SU-DHL-6 (cell line): ENCODE data around the gene SIRPD.

Experiments used
- H2AFZ ChIP-seq: fragments of 200-600 bp; sonication (generic); 2 replicates; pipeline ENCODE4 v1.6.1; 2014; ENCODE audit warnings: low read depth, mild to moderate bottlenecking, moderate library complexity, mixed read lengths, antibody characterized with exemption, low read length; ENCODE audit not compliant: severe bottlenecking
- H3F3A ChIP-seq: fragments of 200-600 bp; shearing (Covaris generic); 2 replicates; pipeline ENCODE4 v1.6.0; 2016; ENCODE audit warnings: antibody characterized with exemption, mild to moderate bottlenecking; ENCODE audit not compliant: insufficient read depth
- H3K27ac ChIP-seq: fragments of 200-600 bp; sonication (generic); 2 replicates; pipeline ENCODE4 v1.5.1; 2016; ENCODE audit warnings: low read depth, mild to moderate bottlenecking, low read length, moderate library complexity, mixed read lengths
- H3K27me3 ChIP-seq: fragments of 200-600 bp; sonication (generic), shearing (Covaris generic); 2 replicates; pipeline ENCODE4 v1.6.0; 2014; ENCODE audit warnings: mild to moderate bottlenecking, low read length
- H3K36me3 ChIP-seq: fragments of 200-600 bp; sonication (generic); 2 replicates; pipeline ENCODE4 v1.6.1; 2014; ENCODE audit warnings: mild to moderate bottlenecking, low read length, mixed read lengths
- H3K4me2 ChIP-seq: fragments of 300-600, 200-600 bp; shearing (Covaris generic), sonication (generic); 2 replicates; pipeline ENCODE4 v1.6.0; 2014; ENCODE audit warnings: low read length, low read depth, mild to moderate bottlenecking; ENCODE audit not compliant: poor library complexity, severe bottlenecking
- H3K4me3 ChIP-seq: fragments of 200-600 bp; sonication (generic); 2 replicates; pipeline ENCODE4 v1.5.1; 2014; ENCODE audit warnings: antibody characterized with exemption, low read length, mild to moderate bottlenecking, mixed read lengths; ENCODE audit not compliant: insufficient read depth, poor library complexity, severe bottlenecking
- H3K79me2 ChIP-seq: fragments of 200-600 bp; sonication (generic); 2 replicates; pipeline ENCODE4 v1.6.1; 2014; ENCODE audit warnings: mild to moderate bottlenecking, low read length, moderate library complexity; ENCODE audit not compliant: insufficient read depth
- H3K9ac ChIP-seq: fragments of 200-600 bp; sonication (generic); 2 replicates; pipeline ENCODE4 v1.7.0; 2014; ENCODE audit warnings: mild to moderate bottlenecking, low read length
- H3K9me2 ChIP-seq: fragments of 200-600 bp; sonication (generic); replicated peaks from 2 replicates; pipeline ENCODE4 v1.6.1; 2014; ENCODE audit warnings: low read length; ENCODE audit not compliant: insufficient read depth
- H3K9me3 ChIP-seq: fragments of 200-600 bp; sonication (generic); 2 replicates; pipeline ENCODE4 v1.6.1; 2014; ENCODE audit warnings: low read length, mixed read lengths; ENCODE audit not compliant: insufficient read depth
- H4K20me1 ChIP-seq: fragments of 200-600 bp; sonication (generic); 2 replicates; pipeline ENCODE4 v1.6.1; 2014; ENCODE audit warnings: low read depth, mild to moderate bottlenecking, antibody characterized with exemption, low read length, moderate library complexity, mixed read lengths
- EZH2phosphoT487 ChIP-seq: fragments of 200-600 bp; sonication (generic), shearing (Covaris generic); conservative IDR thresholded peaks from 2 replicates; pipeline ENCODE4 v1.6.1; 2018; ENCODE audit warnings: mild to moderate bottlenecking, antibody characterized with exemption, low read length, moderate library complexity, mixed read lengths
- TF ChIP-seq, protein P1 (sequence below): fragments of 200-600 bp; sonication (generic); IDR thresholded peaks from one replicate; pipeline ENCODE4 v1.5.1; 2017; ENCODE audit warnings: antibody characterized with exemption, mild to moderate bottlenecking, low read length, moderate library complexity; ENCODE audit not compliant: insufficient read depth, poor library complexity, severe bottlenecking

SIRPD gene

GRCh38 chr20:1491281-1491840 is 66.1 kb downstream of the SIRPD start, which contains the start of gene SIRPB2:
SIRPB2 (minus strand) TSS chr20:1491420; CDS start chr20:1491359, 61 bp downstream.
- no peaks in the 10 kb centered on the region for H3K9me2 ChIP-seq
- no peak within 1 kb of the TSS for H3K27ac ChIP-seq
- no peak within 1 kb of the TSS for H2AFZ ChIP-seq
- H3K36me3 ChIP-seq: no peaks in the 10 kb centered on the region
- H3K9ac ChIP-seq: no peak within 1 kb of the TSS
- no peaks in the 10 kb centered on the region for H3K9me3 ChIP-seq
- no peaks in the 10 kb centered on the region for H3F3A ChIP-seq
- H3K27me3 ChIP-seq: no peaks in the 10 kb centered on the region
- no peak within 1 kb of the TSS for H3K4me2 ChIP-seq
- no peak for TF ChIP-seq EZH2phosphoT487
- TF ChIP-seq, protein P1, sequence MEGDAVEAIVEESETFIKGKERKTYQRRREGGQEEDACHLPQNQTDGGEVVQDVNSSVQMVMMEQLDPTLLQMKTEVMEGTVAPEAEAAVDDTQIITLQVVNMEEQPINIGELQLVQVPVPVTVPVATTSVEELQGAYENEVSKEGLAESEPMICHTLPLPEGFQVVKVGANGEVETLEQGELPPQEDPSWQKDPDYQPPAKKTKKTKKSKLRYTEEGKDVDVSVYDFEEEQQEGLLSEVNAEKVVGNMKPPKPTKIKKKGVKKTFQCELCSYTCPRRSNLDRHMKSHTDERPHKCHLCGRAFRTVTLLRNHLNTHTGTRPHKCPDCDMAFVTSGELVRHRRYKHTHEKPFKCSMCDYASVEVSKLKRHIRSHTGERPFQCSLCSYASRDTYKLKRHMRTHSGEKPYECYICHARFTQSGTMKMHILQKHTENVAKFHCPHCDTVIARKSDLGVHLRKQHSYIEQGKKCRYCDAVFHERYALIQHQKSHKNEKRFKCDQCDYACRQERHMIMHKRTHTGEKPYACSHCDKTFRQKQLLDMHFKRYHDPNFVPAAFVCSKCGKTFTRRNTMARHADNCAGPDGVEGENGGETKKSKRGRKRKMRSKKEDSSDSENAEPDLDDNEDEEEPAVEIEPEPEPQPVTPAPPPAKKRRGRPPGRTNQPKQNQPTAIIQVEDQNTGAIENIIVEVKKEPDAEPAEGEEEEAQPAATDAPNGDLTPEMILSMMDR: no peak
- no peaks in the 10 kb centered on the region for H3K79me2 ChIP-seq
- H3K4me3 ChIP-seq: no peak within 1 kb of the TSS
- H4K20me1 ChIP-seq: no peaks in the 10 kb centered on the region

DNA sequence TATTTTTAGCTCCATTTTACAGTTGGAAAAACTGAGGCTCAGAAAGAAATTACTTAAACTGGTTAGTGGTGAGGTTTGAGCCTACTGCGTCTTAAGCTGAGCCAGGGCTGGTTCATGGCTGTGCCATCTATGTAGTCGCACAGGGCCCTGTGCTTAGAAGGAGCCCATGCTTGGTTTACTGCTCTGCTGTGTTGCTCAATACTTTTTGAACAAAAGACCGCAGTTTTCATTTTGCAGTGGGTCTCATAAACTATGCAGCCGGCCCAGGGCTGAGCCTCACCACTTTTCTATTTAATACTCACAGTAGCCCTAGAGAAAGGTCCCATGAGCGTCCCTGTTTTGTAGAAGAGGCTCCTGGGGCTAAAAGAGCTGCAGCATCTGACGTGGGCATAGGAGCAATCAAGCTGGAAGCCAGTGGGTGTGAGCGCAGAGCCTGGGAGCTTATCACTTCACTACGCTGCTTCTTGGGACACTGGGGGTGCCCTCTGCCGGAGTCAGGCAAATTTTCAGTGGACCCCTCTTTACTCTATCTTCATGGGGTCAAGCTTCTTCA is 66.8 kb downstream of the SIRPD start:
- no peaks in the 10 kb centered on the region for H4K20me1 ChIP-seq
- H3K9me3 ChIP-seq: no peaks in the 10 kb centered on the region
- H3K36me3 ChIP-seq: no peaks in the 10 kb centered on the region
- no peak overlapping the region for H2AFZ ChIP-seq
- H3K27ac ChIP-seq: no peak overlapping the region
- no peak overlapping the region for H3K4me3 ChIP-seq
- H3K9ac ChIP-seq: no peak overlapping the region
- H3K27me3 ChIP-seq: no peaks in the 10 kb centered on the region
- H3K4me2 ChIP-seq: no peak overlapping the region
- no peaks in the 10 kb centered on the region for H3F3A ChIP-seq
- H3K79me2 ChIP-seq: no peaks in the 10 kb centered on the region
- TF ChIP-seq EZH2phosphoT487: no peak
- TF ChIP-seq, protein P1: no peak
- H3K9me2 ChIP-seq: no peaks in the 10 kb centered on the region

DNA sequence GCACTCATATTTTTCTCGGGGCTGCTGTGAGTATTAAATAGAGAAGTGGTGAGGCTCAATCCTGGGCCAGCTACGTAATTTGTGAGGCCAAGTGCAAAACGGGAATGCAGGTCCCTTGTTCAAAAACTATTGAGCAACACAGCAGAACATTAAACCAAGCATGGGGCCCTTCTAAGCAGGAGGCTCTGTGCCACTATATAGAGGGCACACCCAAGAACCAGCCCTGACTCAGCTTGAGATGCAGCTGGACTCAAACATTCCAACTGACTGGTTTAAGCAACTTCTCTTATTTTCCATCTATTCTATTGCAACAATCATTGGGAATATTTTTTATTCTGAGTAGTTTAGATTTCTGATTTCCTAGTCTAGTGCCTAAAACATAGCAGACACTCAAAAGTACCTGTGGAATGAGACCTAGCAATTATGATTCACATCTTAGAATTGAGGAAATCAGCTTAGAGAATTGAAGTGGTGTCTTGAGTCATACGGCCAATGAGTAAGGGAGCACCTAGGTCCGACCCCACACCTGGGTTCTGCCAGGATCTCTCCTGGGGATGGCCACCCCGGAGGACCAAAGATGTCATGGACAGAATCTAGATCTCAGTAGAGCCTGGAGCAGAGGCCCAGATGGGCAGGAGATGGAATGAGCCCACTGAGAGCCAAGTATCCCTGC is 67.6 kb downstream of the SIRPD start:
- Histone ChIP-seq H2AFZ (no peak overlapping the region), H3K4me3 (no peak overlapping the region), H3K9ac (no peak overlapping the region), H3K27ac (no peak overlapping the region), H3K9me2 (no peaks in the 10 kb centered on the region), H3K36me3 (no peaks in the 10 kb centered on the region), H3K4me2 (no peak overlapping the region), H3K27me3 (no peaks in the 10 kb centered on the region), H3K79me2 (no peaks in the 10 kb centered on the region), H3F3A (no peaks in the 10 kb centered on the region), H3K9me3 (no peaks in the 10 kb centered on the region), H4K20me1 (no peaks in the 10 kb centered on the region)
- TF ChIP-seq, protein P1: no peak
- no peak for TF ChIP-seq EZH2phosphoT487
